HEK293T (cell line): ENCODE measurements around the gene C9orf152.

Experiments used
- ARNT ChIP-seq: fragments of 450-650 bp; IDR thresholded peaks from 2 replicates; pipeline ENCODE4 v1.6.1; 2017; ENCODE audit warnings: mild to moderate bottlenecking
- ELF4 ChIP-seq: fragments of 450-650 bp; IDR thresholded peaks from 2 replicates; pipeline ENCODE4 v1.6.1; 2017; ENCODE audit warnings: antibody characterized with exemption
- FOXA1 ChIP-seq: fragments of 450-650 bp; IDR thresholded peaks from 2 replicates; pipeline ENCODE4 v1.6.1; 2016; ENCODE audit warnings: mild to moderate bottlenecking
- HDGF ChIP-seq: fragments of 450-650 bp; IDR thresholded peaks from 2 replicates; pipeline ENCODE4 v1.6.1; 2017; ENCODE audit warnings: antibody characterized with exemption, borderline replicate concordance
- NFRKB ChIP-seq: fragments of 450-650 bp; IDR thresholded peaks from 2 replicates; pipeline ENCODE4 v1.6.1; 2016; ENCODE audit warnings: mild to moderate bottlenecking, moderate library complexity
- SP1 ChIP-seq: fragments of 450-650 bp; IDR thresholded peaks from 2 replicates; pipeline ENCODE4 v1.6.1; 2017
- SUZ12 ChIP-seq: fragments of 450-650 bp; IDR thresholded peaks from 2 replicates; pipeline ENCODE4 v1.6.1; 2016; ENCODE audit warnings: mild to moderate bottlenecking
- ZNF384 ChIP-seq: fragments of 450-650 bp; IDR thresholded peaks from 2 replicates; pipeline ENCODE4 v1.6.1; 2016

DNA sequence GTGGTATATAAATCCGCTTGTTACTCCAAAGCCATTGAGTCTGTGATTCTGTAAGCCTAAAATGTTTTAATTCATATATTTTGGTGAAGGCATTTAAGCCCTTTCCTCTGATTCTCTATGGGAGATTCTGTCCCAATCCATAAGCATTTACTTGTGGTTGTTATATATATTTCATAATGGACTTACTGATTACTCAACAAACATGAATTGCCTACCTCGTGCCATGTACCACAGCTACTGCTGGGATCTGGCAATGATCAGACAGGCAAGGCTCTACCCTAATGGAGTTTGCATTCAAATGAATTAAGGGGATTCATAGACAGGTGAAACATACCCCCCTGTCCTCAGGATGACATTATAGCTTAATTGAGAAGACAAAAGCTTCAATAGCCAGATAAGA, 54.5 kb downstream of the C9orf152 start:
- TF ChIP-seq FOXA1 = no peak
- no peak for TF ChIP-seq ELF4
- no peak for TF ChIP-seq HDGF
- no peak for TF ChIP-seq ARNT
- no peak for TF ChIP-seq SP1
- TF ChIP-seq NFRKB = no peak
- no peak for TF ChIP-seq SUZ12
- TF ChIP-seq ZNF384 = no peak
